ENCODE measurements around the gene SLC25A45.

DNA sequence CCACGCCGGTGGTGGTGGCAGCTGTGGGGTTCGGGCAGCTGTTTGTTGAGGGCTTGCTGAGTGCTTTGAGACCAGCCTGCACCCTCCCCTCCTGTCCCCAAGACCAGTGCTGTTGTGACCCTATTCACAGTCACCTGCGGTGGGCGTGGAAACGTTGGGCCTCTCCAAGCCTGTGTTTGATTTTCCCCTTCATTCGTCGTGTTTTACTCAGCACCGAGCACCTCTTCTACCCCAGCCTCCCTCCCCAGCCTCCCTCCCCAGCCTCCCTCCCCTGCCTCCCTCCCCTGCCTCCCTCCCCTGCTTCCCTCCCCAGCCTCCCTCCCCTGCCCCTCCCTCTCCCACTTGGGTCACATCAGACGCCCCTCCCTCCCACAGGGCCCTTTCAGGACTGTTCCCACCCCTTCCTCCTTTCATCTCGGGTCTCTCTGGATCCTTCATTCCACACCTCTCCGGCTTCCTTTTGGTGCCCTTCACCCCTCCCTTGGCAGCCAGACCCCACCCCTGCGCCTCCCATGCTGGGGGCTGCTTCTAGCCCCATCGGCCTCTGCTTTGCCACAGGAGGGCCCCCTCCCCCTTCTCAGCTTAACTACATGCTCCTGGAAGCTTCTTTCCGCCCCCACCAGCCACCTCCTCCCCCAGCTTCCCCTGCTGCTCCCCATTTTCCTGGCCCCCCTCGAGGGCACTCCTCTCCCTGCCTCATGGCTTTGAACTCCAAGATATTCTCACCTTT is 18.8 kb upstream of the SLC25A45 start:
- TF ChIP-seq, protein P1, sequence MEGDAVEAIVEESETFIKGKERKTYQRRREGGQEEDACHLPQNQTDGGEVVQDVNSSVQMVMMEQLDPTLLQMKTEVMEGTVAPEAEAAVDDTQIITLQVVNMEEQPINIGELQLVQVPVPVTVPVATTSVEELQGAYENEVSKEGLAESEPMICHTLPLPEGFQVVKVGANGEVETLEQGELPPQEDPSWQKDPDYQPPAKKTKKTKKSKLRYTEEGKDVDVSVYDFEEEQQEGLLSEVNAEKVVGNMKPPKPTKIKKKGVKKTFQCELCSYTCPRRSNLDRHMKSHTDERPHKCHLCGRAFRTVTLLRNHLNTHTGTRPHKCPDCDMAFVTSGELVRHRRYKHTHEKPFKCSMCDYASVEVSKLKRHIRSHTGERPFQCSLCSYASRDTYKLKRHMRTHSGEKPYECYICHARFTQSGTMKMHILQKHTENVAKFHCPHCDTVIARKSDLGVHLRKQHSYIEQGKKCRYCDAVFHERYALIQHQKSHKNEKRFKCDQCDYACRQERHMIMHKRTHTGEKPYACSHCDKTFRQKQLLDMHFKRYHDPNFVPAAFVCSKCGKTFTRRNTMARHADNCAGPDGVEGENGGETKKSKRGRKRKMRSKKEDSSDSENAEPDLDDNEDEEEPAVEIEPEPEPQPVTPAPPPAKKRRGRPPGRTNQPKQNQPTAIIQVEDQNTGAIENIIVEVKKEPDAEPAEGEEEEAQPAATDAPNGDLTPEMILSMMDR (IDR thresholded peaks at IDR 0.05; ENCODE audit: low read depth, low read length, poor library complexity, severe bottlenecking): no peak
- no peak for TF ChIP-seq EZH2phosphoT487 (IDR thresholded peaks at IDR 0.05; ENCODE audit: borderline replicate concordance, low read length)
